Measurements from ENCODE around the gene TMEM119. TPM values are rescaled to one million over a fixed set of nuclear protein-coding genes. Genes with fewer than 3 reads are reported as not detected.
"Not testable (repeated sequence)": the region's sequence is repeated elsewhere in the genome, so short reads cannot be mapped to it uniquely, and the experiment has no call there.

TMEM119 gene
- total RNA-seq, 1 experiment from 2014 or later, result not detected

- H2AFZ ChIP-seq (ENCODE audit: low read length), result peak within 1 kb of the TSS; percentile 91
Observed at GRCh38 chr12:108560752-108561719, 36.8 kb downstream of the TMEM119 start, which contains the start of gene SART3. SART3 (minus strand) TSS chr12:108561173; CDS start chr12:108561154, 19 bp downstream.

DNA sequence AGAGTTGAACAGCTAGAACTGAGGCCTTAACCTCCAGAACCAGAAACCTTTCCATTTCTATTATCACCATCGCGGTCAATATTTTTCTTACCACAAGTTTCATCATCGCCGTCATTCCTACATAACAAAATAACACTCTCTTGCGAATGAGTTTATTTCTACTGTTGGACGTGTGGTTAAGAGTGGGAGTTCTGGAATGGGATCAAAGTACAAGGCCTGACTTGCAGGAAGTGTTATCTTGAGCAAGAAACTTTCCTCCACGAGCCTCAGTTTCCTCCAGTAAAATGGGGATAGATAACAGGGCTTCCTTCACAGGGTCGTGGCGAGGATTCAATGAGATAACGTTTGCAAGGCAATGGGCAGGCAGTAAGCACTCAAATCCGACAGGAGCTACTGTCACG lies 37.6 kb downstream of the TMEM119 start:
- H3K27ac ChIP-seq (ENCODE audit: low read length), result peak overlapping the region; percentile 83
- H3K79me2 ChIP-seq (ENCODE audit: low read length), result peaks cover 75% of the 10 kb centered on the region
- no peaks in the 10 kb centered on the region for H3K9me3 ChIP-seq (ENCODE audit: low read length)
- no peak for DNase-seq
- H4K20me1 ChIP-seq (ENCODE audit: insufficient read depth, low read depth, low read length), result peaks cover 4% of the 10 kb centered on the region; the same call in 1 of the 2 replicates
- H2AFZ ChIP-seq (ENCODE audit: low read length), result no peak overlapping the region
- no peaks in the 10 kb centered on the region for H3K27me3 ChIP-seq (ENCODE audit: low read length)
- peak overlapping the region; percentile 95 for H3K4me3 ChIP-seq (ENCODE audit: low read length)
- peak overlapping the region; percentile 94 for H3K9ac ChIP-seq (ENCODE audit: low read length)
- H3K4me2 ChIP-seq (ENCODE audit: low read depth, low read length, poor library complexity, severe bottlenecking), result peak overlapping the region; percentile 90
- H3K36me3 ChIP-seq (ENCODE audit: insufficient read depth, low read length), result peaks cover 11% of the 10 kb centered on the region; the same call in 1 of the 2 replicates
- peaks cover 52% of the 10 kb centered on the region for H3K4me1 ChIP-seq (ENCODE audit: low read length)
- H3K9me2 ChIP-seq (replicated peaks; ENCODE audit: insufficient read depth, low read length), result no peaks in the 10 kb centered on the region

More at GRCh38 chr12:108560752-108561719, 36.8 kb downstream of the TMEM119 start, which contains the start of gene SART3:
- Histone ChIP-seq H3K9me2 (replicated peaks; ENCODE audit: insufficient read depth, low read length) (no peaks in the 10 kb centered on the region), H3K4me3 (ENCODE audit: low read length) (peak within 1 kb of the TSS; percentile 95), H3K79me2 (ENCODE audit: low read length) (peaks cover 68% of the 10 kb centered on the region), H3K27me3 (ENCODE audit: low read length) (no peaks in the 10 kb centered on the region), H4K20me1 (ENCODE audit: insufficient read depth, low read depth, low read length) (peaks cover 4% of the 10 kb centered on the region; the same call in 1 of the 2 replicates), H3K9me3 (ENCODE audit: low read length) (no peaks in the 10 kb centered on the region), H3K4me2 (ENCODE audit: low read depth, low read length, poor library complexity, severe bottlenecking) (peak within 1 kb of the TSS; percentile 90), H3K27ac (ENCODE audit: low read length) (peak within 1 kb of the TSS; percentile 83), H3K4me1 (ENCODE audit: low read length) (peaks cover 56% of the 10 kb centered on the region), H3K9ac (ENCODE audit: low read length) (peak within 1 kb of the TSS; percentile 94), H3K36me3 (ENCODE audit: insufficient read depth, low read length) (peaks cover 11% of the 10 kb centered on the region; the same call in 1 of the 2 replicates)
- DNase-seq, result peak; percentile 94

DNA sequence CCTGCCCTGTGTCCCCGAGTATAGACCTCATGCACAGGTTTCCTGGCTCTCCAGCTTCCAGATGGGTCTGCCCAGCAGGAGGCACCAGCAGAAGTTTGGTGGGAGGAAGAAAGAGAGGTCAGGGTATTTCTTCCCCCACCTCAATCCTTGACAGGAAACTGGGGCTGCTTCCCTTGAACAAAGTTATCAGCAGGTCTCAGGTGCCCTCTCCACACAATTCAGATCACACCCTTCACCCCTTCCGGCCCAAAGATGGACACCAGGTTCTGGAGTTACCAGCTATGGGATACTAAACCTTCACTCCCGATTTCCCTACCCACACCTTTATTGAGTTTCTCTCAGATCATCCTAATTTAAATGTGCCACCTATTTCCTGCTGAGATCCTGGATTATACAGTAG lies 38.1 kb downstream of the TMEM119 start:
- Histone ChIP-seq H4K20me1 (ENCODE audit: insufficient read depth, low read depth, low read length) (peaks cover 4% of the 10 kb centered on the region; the same call in 1 of the 2 replicates), H3K27me3 (ENCODE audit: low read length) (no peaks in the 10 kb centered on the region), H3K9ac (ENCODE audit: low read length) (peak overlapping the region; percentile 94), H3K4me3 (ENCODE audit: low read length) (peak overlapping the region; percentile 95), H3K4me2 (ENCODE audit: low read depth, low read length, poor library complexity, severe bottlenecking) (peak overlapping the region; percentile 90), H3K36me3 (ENCODE audit: insufficient read depth, low read length) (peaks cover 11% of the 10 kb centered on the region; the same call in 1 of the 2 replicates), H3K9me3 (ENCODE audit: low read length) (no peaks in the 10 kb centered on the region), H2AFZ (ENCODE audit: low read length) (no peak overlapping the region), H3K27ac (ENCODE audit: low read length) (peak overlapping the region; percentile 83; the same call in 1 of the 2 replicates), H3K4me1 (ENCODE audit: low read length) (peaks cover 49% of the 10 kb centered on the region), H3K9me2 (replicated peaks; ENCODE audit: insufficient read depth, low read length) (no peaks in the 10 kb centered on the region), H3K79me2 (ENCODE audit: low read length) (peaks cover 81% of the 10 kb centered on the region)
- DNase-seq, result peak; percentile 54

GRCh38 chr12:108559007-108559655 lies 38.8 kb downstream of the TMEM119 start:
- Histone ChIP-seq H3K27me3 (ENCODE audit: low read length) (no peaks in the 10 kb centered on the region), H3K27ac (ENCODE audit: low read length) (no peak overlapping the region), H3K9ac (ENCODE audit: low read length) (peak overlapping the region; percentile 94), H3K4me1 (ENCODE audit: low read length) (peaks cover 44% of the 10 kb centered on the region), H3K79me2 (ENCODE audit: low read length) (peaks cover 83% of the 10 kb centered on the region), H3K4me2 (ENCODE audit: low read depth, low read length, poor library complexity, severe bottlenecking) (peak overlapping the region; percentile 90), H3K36me3 (ENCODE audit: insufficient read depth, low read length) (peaks cover 6% of the 10 kb centered on the region; the same call in 1 of the 2 replicates), H3K9me3 (ENCODE audit: low read length) (no peaks in the 10 kb centered on the region), H4K20me1 (ENCODE audit: insufficient read depth, low read depth, low read length) (peaks cover 4% of the 10 kb centered on the region; the same call in 1 of the 2 replicates), H2AFZ (ENCODE audit: low read length) (no peak overlapping the region), H3K9me2 (replicated peaks; ENCODE audit: insufficient read depth, low read length) (no peaks in the 10 kb centered on the region), H3K4me3 (ENCODE audit: low read length) (peak overlapping the region; percentile 95)
- no peak for DNase-seq

- H3K9me3 ChIP-seq (ENCODE audit: low read length); H3K27me3 ChIP-seq (ENCODE audit: low read length); H3K4me2 ChIP-seq (ENCODE audit: low read depth, low read length, poor library complexity, severe bottlenecking); DNase-seq; H3K36me3 ChIP-seq (ENCODE audit: insufficient read depth, low read length); H3K9ac ChIP-seq (ENCODE audit: low read length); H2AFZ ChIP-seq (ENCODE audit: low read length); H3K27ac ChIP-seq (ENCODE audit: low read length); H3K9me2 ChIP-seq (replicated peaks; ENCODE audit: insufficient read depth, low read length); H4K20me1 ChIP-seq (ENCODE audit: insufficient read depth, low read depth, low read length); H3K4me3 ChIP-seq (ENCODE audit: low read length): not testable (repeated sequence)
- Histone ChIP-seq H3K79me2 (ENCODE audit: low read length) (peaks cover 98% of the 10 kb centered on the region), H3K4me1 (ENCODE audit: low read length) (peaks cover 41% of the 10 kb centered on the region)
Observed at GRCh38 chr12:108555383-108555782, 42.5 kb downstream of the TMEM119 start.

GRCh38 chr12:108553799-108554198 lies 44.1 kb downstream of the TMEM119 start:
- Histone ChIP-seq H3K36me3 (ENCODE audit: insufficient read depth, low read length) (peaks cover 11% of the 10 kb centered on the region; the same call in 1 of the 2 replicates), H3K9me2 (replicated peaks; ENCODE audit: insufficient read depth, low read length) (no peaks in the 10 kb centered on the region), H3K27me3 (ENCODE audit: low read length) (no peaks in the 10 kb centered on the region), H3K4me1 (ENCODE audit: low read length) (peaks cover 28% of the 10 kb centered on the region), H3K79me2 (ENCODE audit: low read length) (peaks cover 98% of the 10 kb centered on the region), H3K4me3 (ENCODE audit: low read length) (no peak overlapping the region), H3K9me3 (ENCODE audit: low read length) (no peaks in the 10 kb centered on the region), H3K27ac (ENCODE audit: low read length) (no peak overlapping the region), H4K20me1 (ENCODE audit: insufficient read depth, low read depth, low read length) (peaks cover 4% of the 10 kb centered on the region; the same call in 1 of the 2 replicates), H2AFZ (ENCODE audit: low read length) (no peak overlapping the region), H3K9ac (ENCODE audit: low read length) (no peak overlapping the region), H3K4me2 (ENCODE audit: low read depth, low read length, poor library complexity, severe bottlenecking) (no peak overlapping the region)
- no peak for DNase-seq

DNA sequence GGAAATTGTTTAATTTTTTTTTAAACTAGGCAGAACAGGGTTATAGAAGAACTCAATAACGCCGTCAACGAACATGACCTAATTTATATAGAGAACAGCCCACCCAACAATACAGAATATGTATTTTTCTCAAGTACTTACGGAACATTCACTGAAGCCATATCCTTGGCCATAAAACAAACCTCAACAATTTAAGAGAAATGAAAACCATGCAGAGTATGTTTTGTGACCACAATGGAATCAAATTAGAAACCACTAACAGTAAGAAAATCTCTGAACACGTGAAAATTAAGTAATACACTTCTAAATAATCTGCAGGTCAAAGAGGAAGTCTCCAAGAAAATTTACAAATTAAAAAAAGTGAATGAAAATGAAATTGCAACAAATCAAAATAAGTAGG lies 46.3 kb downstream of the TMEM119 start:
- no peak overlapping the region for H3K4me2 ChIP-seq (ENCODE audit: low read depth, low read length, poor library complexity, severe bottlenecking)
- no peaks in the 10 kb centered on the region for H3K9me2 ChIP-seq (replicated peaks; ENCODE audit: insufficient read depth, low read length)
- peaks cover 23% of the 10 kb centered on the region for H3K4me1 ChIP-seq (ENCODE audit: low read length)
- peaks cover 21% of the 10 kb centered on the region for H3K36me3 ChIP-seq (ENCODE audit: insufficient read depth, low read length)
- H3K27me3 ChIP-seq (ENCODE audit: low read length), result no peaks in the 10 kb centered on the region
- H3K4me3 ChIP-seq (ENCODE audit: low read length), result no peak overlapping the region
- H4K20me1 ChIP-seq (ENCODE audit: insufficient read depth, low read depth, low read length), result no peaks in the 10 kb centered on the region
- no peaks in the 10 kb centered on the region for H3K9me3 ChIP-seq (ENCODE audit: low read length)
- DNase-seq, result no peak
- H3K27ac ChIP-seq (ENCODE audit: low read length), result no peak overlapping the region
- H3K79me2 ChIP-seq (ENCODE audit: low read length), result peaks cover 92% of the 10 kb centered on the region
- no peak overlapping the region for H2AFZ ChIP-seq (ENCODE audit: low read length)
- no peak overlapping the region for H3K9ac ChIP-seq (ENCODE audit: low read length)

Measured in Karpas-422 (cell line).